Vagina (tissue), 2 donors: ENCODE data around the gene ATXN1. TPM values are rescaled to one million over a fixed set of nuclear protein-coding genes. Genes with fewer than 3 reads are reported as not detected.

Experiments used
- DNase-seq, 2 donors: peaks; one replicate each; pipeline ENCODE4 v3.0.0-alpha.2; 2017; ENCODE audit errors: extremely low spot score in 2 of 2
- H3K27ac ChIP-seq: fragments of 200-600 bp; sonication (generic); one replicate; pipeline ENCODE4 v1.5.1; 2019
- H3K27me3 ChIP-seq: fragments of 200-600 bp; sonication (generic); one replicate; pipeline ENCODE4 v1.5.1; 2019
- H3K36me3 ChIP-seq, 2 donors: fragments of 200-600 bp; sonication (generic); one replicate each; pipeline ENCODE4 v1.5.1; 2017 to 2019
- H3K4me1 ChIP-seq: fragments of 200-600 bp; sonication (generic); one replicate; pipeline ENCODE4 v1.5.1; 2019
- H3K4me3 ChIP-seq, 2 donors: fragments of 200-600 bp; sonication (generic); 1 replicate in 1 of 2; 2 replicates in 1 of 2; pipeline ENCODE4 v1.5.1; 2016 to 2019
- H3K9me3 ChIP-seq: fragments of 200-600 bp; sonication (generic); one replicate; pipeline ENCODE4 v1.5.1; 2019
- POLR2A ChIP-seq, 2 donors: fragments of 450-650 bp; IDR thresholded peaks; one replicate each; pipeline ENCODE4 v1.6.1; 2017; ENCODE audit warnings: antibody characterized with exemption in 2 of 2, mild to moderate bottlenecking in 2 of 2, moderate library complexity in 2 of 2
- POLR2AphosphoS5 ChIP-seq, 2 donors: sonication (generic); formaldehyde crosslinking; IDR thresholded peaks; one replicate each; pipeline ENCODE4 v1.9.0; 2017; ENCODE audit warnings: antibody characterized with exemption in 2 of 2, mild to moderate bottlenecking in 2 of 2, low read depth in 1 of 2; ENCODE audit not compliant: insufficient read depth in 1 of 2
- intact Hi-C: fragments of 100-400 bp; cut with DNase I; formaldehyde crosslinking; loops from one replicate; pipeline ENCODE4 v1.15.1; 2023
- total RNA-seq: library from RNA; depleted of rRNA; stranded (reverse); fragments of >200 nt; gene quantifications from one replicate; pipeline ENCODE4 v1.2.3, GENCODE V29; 2016
- TF ChIP-seq, protein P1 (sequence below), 3 experiments: fragments of 450-650 bp in 2 of 3; fragments of 200-600 bp in 1 of 3; sonication (generic) in 1 of 3; IDR thresholded peaks; one replicate each; pipeline ENCODE4 v1.5.1; 2017 to 2019; ENCODE audit warnings: antibody characterized with exemption in 3 of 3, mild to moderate bottlenecking in 2 of 3, moderate library complexity in 2 of 3

The ATXN1 gene
- total RNA-seq, 1 donor from 2014 or later, result 43.2 TPM

- H3K27ac ChIP-seq, result no peak overlapping the region
- DNase-seq, result no peak
- TF ChIP-seq POLR2A (IDR thresholded peaks at IDR 0.05) (no peak), POLR2AphosphoS5 (IDR thresholded peaks at IDR 0.05; ENCODE audit: insufficient read depth in 1 of 2, low read depth in 1 of 2) (peak in 1 of 2 donors; percentile 72)
- TF ChIP-seq, protein P1, sequence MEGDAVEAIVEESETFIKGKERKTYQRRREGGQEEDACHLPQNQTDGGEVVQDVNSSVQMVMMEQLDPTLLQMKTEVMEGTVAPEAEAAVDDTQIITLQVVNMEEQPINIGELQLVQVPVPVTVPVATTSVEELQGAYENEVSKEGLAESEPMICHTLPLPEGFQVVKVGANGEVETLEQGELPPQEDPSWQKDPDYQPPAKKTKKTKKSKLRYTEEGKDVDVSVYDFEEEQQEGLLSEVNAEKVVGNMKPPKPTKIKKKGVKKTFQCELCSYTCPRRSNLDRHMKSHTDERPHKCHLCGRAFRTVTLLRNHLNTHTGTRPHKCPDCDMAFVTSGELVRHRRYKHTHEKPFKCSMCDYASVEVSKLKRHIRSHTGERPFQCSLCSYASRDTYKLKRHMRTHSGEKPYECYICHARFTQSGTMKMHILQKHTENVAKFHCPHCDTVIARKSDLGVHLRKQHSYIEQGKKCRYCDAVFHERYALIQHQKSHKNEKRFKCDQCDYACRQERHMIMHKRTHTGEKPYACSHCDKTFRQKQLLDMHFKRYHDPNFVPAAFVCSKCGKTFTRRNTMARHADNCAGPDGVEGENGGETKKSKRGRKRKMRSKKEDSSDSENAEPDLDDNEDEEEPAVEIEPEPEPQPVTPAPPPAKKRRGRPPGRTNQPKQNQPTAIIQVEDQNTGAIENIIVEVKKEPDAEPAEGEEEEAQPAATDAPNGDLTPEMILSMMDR (IDR thresholded peaks at IDR 0.05), result no peak
Measured at GRCh38 chr6:16651871-16652270, 109.4 kb downstream of the ATXN1 start.

GRCh38 chr6:16649890-16650289 lies 111.4 kb downstream of the ATXN1 start:
- H3K27me3 ChIP-seq, result no peaks in the 10 kb centered on the region
- H3K27ac ChIP-seq, result no peak overlapping the region
- peaks cover 0 to 2% of the 10 kb centered on the region in 2 donors for H3K36me3 ChIP-seq
- no peak for DNase-seq
- H3K9me3 ChIP-seq, result no peaks in the 10 kb centered on the region
- H3K4me3 ChIP-seq, result no peak overlapping the region
- peaks cover 30% of the 10 kb centered on the region for H3K4me1 ChIP-seq
- intact Hi-C loops, result no loop called here
- TF ChIP-seq POLR2A (IDR thresholded peaks at IDR 0.05) (no peak), POLR2AphosphoS5 (IDR thresholded peaks at IDR 0.05; ENCODE audit: insufficient read depth in 1 of 2, low read depth in 1 of 2) (no peak)
- TF ChIP-seq, protein P1 (IDR thresholded peaks at IDR 0.05), result no peak

More at GRCh38 chr6:16651871-16652270, 109.4 kb downstream of the ATXN1 start:
- Histone ChIP-seq H3K36me3 (no peaks in the 10 kb centered on the region), H3K4me3 (no peak overlapping the region), H3K4me1 (peaks cover 30% of the 10 kb centered on the region), H3K9me3 (no peaks in the 10 kb centered on the region), H3K27me3 (no peaks in the 10 kb centered on the region)
- intact Hi-C loops, result no loop called here

GRCh38 chr6:16649241-16649640 lies 112.0 kb downstream of the ATXN1 start:
- DNase-seq, result no peak

GRCh38 chr6:16648003-16648402 lies 113.3 kb downstream of the ATXN1 start:
- Histone ChIP-seq H3K27ac (no peak overlapping the region), H3K27me3 (no peaks in the 10 kb centered on the region), H3K4me3 (no peak overlapping the region), H3K9me3 (no peaks in the 10 kb centered on the region), H3K4me1 (peaks cover 20% of the 10 kb centered on the region), H3K36me3 (peaks cover 0 to 4% of the 10 kb centered on the region in 2 donors)
- intact Hi-C loops, result no loop called here
- DNase-seq, result no peak
- TF ChIP-seq POLR2AphosphoS5 (IDR thresholded peaks at IDR 0.05; ENCODE audit: insufficient read depth in 1 of 2, low read depth in 1 of 2), result no peak
- no peak for TF ChIP-seq POLR2A (IDR thresholded peaks at IDR 0.05)
- TF ChIP-seq, protein P1 (IDR thresholded peaks at IDR 0.05), result no peak

More at GRCh38 chr6:16649241-16649640, 112.0 kb downstream of the ATXN1 start:
- peaks cover 30% of the 10 kb centered on the region for H3K4me1 ChIP-seq
- H3K27ac ChIP-seq, result no peak overlapping the region
- no peaks in the 10 kb centered on the region for H3K9me3 ChIP-seq
- peaks cover 0 to 4% of the 10 kb centered on the region in 2 donors for H3K36me3 ChIP-seq
- H3K27me3 ChIP-seq, result no peaks in the 10 kb centered on the region
- TF ChIP-seq POLR2AphosphoS5 (IDR thresholded peaks at IDR 0.05; ENCODE audit: insufficient read depth in 1 of 2, low read depth in 1 of 2) (no peak), POLR2A (IDR thresholded peaks at IDR 0.05) (no peak)
- TF ChIP-seq, protein P1 (IDR thresholded peaks at IDR 0.05), result no peak
- no peak overlapping the region for H3K4me3 ChIP-seq
- intact Hi-C loops, result no loop called here

GRCh38 chr6:16647422-16647821 lies 113.8 kb downstream of the ATXN1 start:
- intact Hi-C loops, result no loop called here

More at GRCh38 chr6:16647422-16647821, 113.8 kb downstream of the ATXN1 start:
- Histone ChIP-seq H3K36me3 (peaks cover 0 to 4% of the 10 kb centered on the region in 2 donors), H3K27ac (no peak overlapping the region), H3K27me3 (no peaks in the 10 kb centered on the region), H3K4me3 (no peak overlapping the region), H3K4me1 (peaks cover 14% of the 10 kb centered on the region), H3K9me3 (no peaks in the 10 kb centered on the region)
- TF ChIP-seq POLR2AphosphoS5 (IDR thresholded peaks at IDR 0.05; ENCODE audit: insufficient read depth in 1 of 2, low read depth in 1 of 2) (no peak), POLR2A (IDR thresholded peaks at IDR 0.05) (no peak)
- TF ChIP-seq, protein P1 (IDR thresholded peaks at IDR 0.05), result no peak
- no peak for DNase-seq
